Measurements from ENCODE around the gene RBM33.
A peak's percentile ranks its signal among the peaks of the same experiment; 100 is the strongest.

The RBM33 gene

DNA sequence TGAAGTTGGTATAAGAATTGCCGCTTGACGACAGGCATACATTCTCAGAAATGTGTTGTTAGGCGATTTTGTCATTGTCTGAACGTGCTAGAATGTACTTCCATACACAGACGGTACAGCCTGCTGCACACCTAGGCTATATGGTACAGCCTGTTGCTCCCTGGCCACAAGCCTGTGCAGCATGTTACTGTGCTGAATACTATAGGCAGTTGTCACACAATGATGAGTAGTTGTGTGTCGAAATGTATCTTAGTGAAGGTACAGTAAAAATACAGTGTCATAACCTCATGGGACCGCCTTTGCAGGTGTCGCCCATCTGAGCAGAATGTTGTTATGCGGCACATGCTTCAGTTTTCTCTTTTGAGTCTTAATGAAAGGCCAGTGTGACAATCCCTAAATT lies 101.3 kb downstream of the RBM33 start:
- peaks cover 87% of the 10 kb centered on the region for H3K79me2 ChIP-seq (ENCODE audit: insufficient read depth, low read length)
- H4K20me1 ChIP-seq (ENCODE audit: insufficient read depth, low read length) = peaks cover 12% of the 10 kb centered on the region; the same call in 1 of the 2 replicates

DNA sequence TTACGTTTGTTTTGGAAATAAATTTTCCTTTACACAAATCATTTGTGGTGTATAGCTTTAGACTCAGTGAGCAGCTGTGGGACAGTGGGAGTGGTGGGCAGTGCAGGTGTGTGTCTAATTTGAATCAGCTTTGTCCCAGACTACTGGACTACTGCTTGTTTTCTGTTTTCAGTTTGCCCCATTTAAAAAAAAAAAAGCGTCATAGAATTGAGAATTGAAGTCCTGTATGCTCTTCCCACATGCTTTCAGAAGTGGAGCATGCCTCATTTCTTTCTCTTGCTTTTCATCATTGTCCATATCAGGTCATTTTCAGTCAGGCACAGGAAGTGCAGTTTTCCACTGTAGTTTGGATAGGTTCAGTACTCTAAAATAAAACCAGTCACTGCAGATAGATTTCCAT lies 101.7 kb downstream of the RBM33 start:
- H3K4me2 ChIP-seq (ENCODE audit: insufficient read depth, low read length) = peak overlapping the region; percentile 65
- H3K79me2 ChIP-seq (ENCODE audit: insufficient read depth, low read length) = peaks cover 87% of the 10 kb centered on the region
- peak overlapping the region; percentile 99 for H3K27ac ChIP-seq (ENCODE audit: low read length)
- H3K36me3 ChIP-seq (ENCODE audit: insufficient read depth, low read length) = peaks cover 86% of the 10 kb centered on the region
- no peak for TF ChIP-seq EZH2 (IDR thresholded peaks at IDR 0.05; ENCODE audit: borderline replicate concordance, low read depth, low read length, severe bottlenecking)
- TF ChIP-seq, protein P1, sequence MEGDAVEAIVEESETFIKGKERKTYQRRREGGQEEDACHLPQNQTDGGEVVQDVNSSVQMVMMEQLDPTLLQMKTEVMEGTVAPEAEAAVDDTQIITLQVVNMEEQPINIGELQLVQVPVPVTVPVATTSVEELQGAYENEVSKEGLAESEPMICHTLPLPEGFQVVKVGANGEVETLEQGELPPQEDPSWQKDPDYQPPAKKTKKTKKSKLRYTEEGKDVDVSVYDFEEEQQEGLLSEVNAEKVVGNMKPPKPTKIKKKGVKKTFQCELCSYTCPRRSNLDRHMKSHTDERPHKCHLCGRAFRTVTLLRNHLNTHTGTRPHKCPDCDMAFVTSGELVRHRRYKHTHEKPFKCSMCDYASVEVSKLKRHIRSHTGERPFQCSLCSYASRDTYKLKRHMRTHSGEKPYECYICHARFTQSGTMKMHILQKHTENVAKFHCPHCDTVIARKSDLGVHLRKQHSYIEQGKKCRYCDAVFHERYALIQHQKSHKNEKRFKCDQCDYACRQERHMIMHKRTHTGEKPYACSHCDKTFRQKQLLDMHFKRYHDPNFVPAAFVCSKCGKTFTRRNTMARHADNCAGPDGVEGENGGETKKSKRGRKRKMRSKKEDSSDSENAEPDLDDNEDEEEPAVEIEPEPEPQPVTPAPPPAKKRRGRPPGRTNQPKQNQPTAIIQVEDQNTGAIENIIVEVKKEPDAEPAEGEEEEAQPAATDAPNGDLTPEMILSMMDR (IDR thresholded peaks at IDR 0.05; ENCODE audit: borderline replicate concordance, extremely low read depth, low read length, poor library complexity, severe bottlenecking) = no peak
- no peaks in the 10 kb centered on the region for H3K27me3 ChIP-seq (ENCODE audit: insufficient read depth, low read length, poor library complexity)
- DNase-seq = no peak
- no peaks in the 10 kb centered on the region for H3K9me3 ChIP-seq (ENCODE audit: insufficient read depth, low read length, severe bottlenecking)
- peak overlapping the region; percentile 68 for H3K9ac ChIP-seq (ENCODE audit: low read depth, low read length)
- ATAC-seq (ENCODE audit: insufficient read depth, low read depth) = no peak
- H2AFZ ChIP-seq (ENCODE audit: low read depth, low read length) = no peak overlapping the region
- peaks cover 92% of the 10 kb centered on the region for H3K4me1 ChIP-seq (ENCODE audit: insufficient read depth, low read length)
- peak overlapping the region in 1 of 2 experiments; percentile 53; a peak in 2 of 4 replicates for H3K4me3 ChIP-seq (ENCODE audit: low read depth in 1 of 2, low read length in 2 of 2)
- H4K20me1 ChIP-seq (ENCODE audit: insufficient read depth, low read length) = peaks cover 12% of the 10 kb centered on the region; the same call in 1 of the 2 replicates

More for the DNA sequence above, 101.3 kb downstream of the RBM33 start:
- Histone ChIP-seq H3K27me3 (ENCODE audit: insufficient read depth, low read length, poor library complexity) (no peaks in the 10 kb centered on the region), H3K4me2 (ENCODE audit: insufficient read depth, low read length) (peak overlapping the region; percentile 65), H3K9me3 (ENCODE audit: insufficient read depth, low read length, severe bottlenecking) (no peaks in the 10 kb centered on the region), H3K9ac (ENCODE audit: low read depth, low read length) (peak overlapping the region; percentile 68), H3K36me3 (ENCODE audit: insufficient read depth, low read length) (peaks cover 85% of the 10 kb centered on the region), H3K27ac (ENCODE audit: low read length) (peak overlapping the region; percentile 99), H2AFZ (ENCODE audit: low read depth, low read length) (no peak overlapping the region), H3K4me1 (ENCODE audit: insufficient read depth, low read length) (peaks cover 97% of the 10 kb centered on the region), H3K4me3 (ENCODE audit: low read depth in 1 of 2, low read length in 2 of 2) (peak overlapping the region in 1 of 2 experiments; percentile 53; a peak in 2 of 4 replicates)
- no peak for ATAC-seq (ENCODE audit: insufficient read depth, low read depth)
- TF ChIP-seq, protein P1 (IDR thresholded peaks at IDR 0.05; ENCODE audit: borderline replicate concordance, extremely low read depth, low read length, poor library complexity, severe bottlenecking) = no peak
- TF ChIP-seq EZH2 (IDR thresholded peaks at IDR 0.05; ENCODE audit: borderline replicate concordance, low read depth, low read length, severe bottlenecking) = no peak
- no peak for DNase-seq

DNA sequence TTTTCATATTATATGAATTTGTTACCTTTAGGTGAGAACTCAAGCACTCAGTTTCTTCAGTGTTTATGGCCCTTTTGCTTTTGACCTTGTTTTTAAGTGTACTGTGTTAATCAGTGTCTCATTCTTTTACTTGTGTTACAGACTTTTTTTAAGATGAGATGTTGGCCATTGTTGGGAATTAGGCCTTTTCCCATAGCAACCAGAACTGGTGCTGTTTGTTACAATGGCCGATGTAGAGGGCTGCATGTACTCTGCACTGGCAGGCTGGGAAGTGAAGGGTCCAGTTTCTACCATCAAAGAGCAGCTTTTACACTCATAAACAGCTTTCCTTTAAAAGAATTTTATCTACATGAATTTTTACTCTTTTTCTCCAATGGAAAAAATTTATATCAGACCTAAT lies 102.7 kb downstream of the RBM33 start:
- Histone ChIP-seq H4K20me1 (ENCODE audit: insufficient read depth, low read length) (peaks cover 22% of the 10 kb centered on the region; the same call in 1 of the 2 replicates), H3K79me2 (ENCODE audit: insufficient read depth, low read length) (peaks cover 88% of the 10 kb centered on the region), H3K4me1 (ENCODE audit: insufficient read depth, low read length) (peaks cover 88% of the 10 kb centered on the region), H3K27ac (ENCODE audit: low read length) (peak overlapping the region; percentile 99), H3K9ac (ENCODE audit: low read depth, low read length) (peak overlapping the region; percentile 68; the same call in 1 of the 2 replicates), H3K4me2 (ENCODE audit: insufficient read depth, low read length) (peak overlapping the region; percentile 65), H2AFZ (ENCODE audit: low read depth, low read length) (no peak overlapping the region), H3K27me3 (ENCODE audit: insufficient read depth, low read length, poor library complexity) (no peaks in the 10 kb centered on the region), H3K9me3 (ENCODE audit: insufficient read depth, low read length, severe bottlenecking) (no peaks in the 10 kb centered on the region), H3K4me3 (ENCODE audit: low read depth in 1 of 2, low read length in 2 of 2) (peak overlapping the region in 1 of 2 experiments; percentile 20; a peak in 1 of 4 replicates), H3K36me3 (ENCODE audit: insufficient read depth, low read length) (peaks cover 86% of the 10 kb centered on the region)
- TF ChIP-seq, protein P1 (IDR thresholded peaks at IDR 0.05; ENCODE audit: borderline replicate concordance, extremely low read depth, low read length, poor library complexity, severe bottlenecking) = no peak
- no peak for TF ChIP-seq EZH2 (IDR thresholded peaks at IDR 0.05; ENCODE audit: borderline replicate concordance, low read depth, low read length, severe bottlenecking)
- no peak for ATAC-seq (ENCODE audit: insufficient read depth, low read depth)
- no peak for DNase-seq
